DMS114 treated with DMSO at 0.1 percent for 48 hours (cell line): ENCODE data around the gene PPP1R15A.
A peak's percentile ranks its signal among the peaks of the same experiment; 100 is the strongest.
"Not testable (repeated sequence)": the region's sequence is repeated elsewhere in the genome, so short reads cannot be mapped to it uniquely, and the experiment has no call there.

Source experiments
- DNase-seq: peaks from one replicate; lab custom pipeline; 2025; ENCODE audit not compliant: unreplicated experiment; lab: John Stamatoyannopoulos, UW

The PPP1R15A gene

DNA sequence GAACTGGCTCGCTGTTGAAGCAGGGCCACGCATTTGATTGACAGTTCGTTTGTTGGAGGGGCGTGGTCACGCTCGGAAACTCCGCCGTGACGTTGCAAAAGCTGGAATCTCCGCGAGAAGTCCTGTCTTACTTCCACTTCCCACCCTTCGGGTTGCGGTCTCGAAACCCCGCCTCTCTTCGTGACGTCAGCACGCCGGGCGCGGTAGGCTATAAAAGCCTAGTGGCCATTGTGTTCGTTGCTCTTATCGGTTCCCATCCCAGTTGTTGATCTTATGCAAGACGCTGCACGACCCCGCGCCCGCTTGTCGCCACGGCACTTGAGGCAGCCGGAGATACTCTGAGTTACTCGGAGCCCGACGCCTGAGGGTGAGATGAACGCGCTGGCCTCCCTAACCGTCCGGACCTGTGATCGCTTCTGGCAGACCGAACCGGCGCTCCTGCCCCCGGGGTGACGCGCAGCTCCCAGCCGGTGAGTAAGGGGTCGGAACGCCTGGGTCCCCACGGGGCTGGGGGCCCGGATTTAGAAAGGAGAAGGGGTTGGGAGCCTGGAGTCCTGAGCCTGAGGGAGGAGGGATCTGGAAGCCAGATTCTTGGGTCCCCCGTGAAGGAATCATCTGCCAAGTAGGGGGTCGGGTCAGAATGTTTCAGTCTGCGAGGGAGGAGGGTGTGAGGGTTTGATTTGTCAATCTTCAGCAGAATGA, at the start of gene PPP1R15A:
TSS of gene PPP1R15A (plus strand) at position 240 of the 702 bp plus-strand sequence. CDS start 813 bp downstream, outside the sequence.
- DNase-seq: peak; percentile 86

DNA sequence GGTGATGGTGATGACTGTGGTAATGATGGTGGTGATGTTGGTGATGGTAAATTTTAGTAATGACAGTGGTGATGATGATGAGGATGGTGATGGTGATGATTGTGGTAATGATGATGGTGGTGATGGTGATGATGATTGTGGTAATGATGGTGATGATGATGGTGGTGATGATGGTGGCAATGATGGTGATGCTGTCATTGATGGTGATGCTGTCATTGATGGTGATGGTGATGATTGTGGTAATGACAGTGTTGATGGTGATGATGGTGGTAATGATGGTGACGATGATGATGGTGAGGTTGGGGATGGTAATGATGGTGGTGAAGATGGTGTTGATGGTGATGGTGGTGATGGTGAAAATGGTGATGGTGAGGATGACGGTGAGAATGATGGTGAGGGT, 49.7 kb upstream of the PPP1R15A start:
- no peak for DNase-seq

DNA sequence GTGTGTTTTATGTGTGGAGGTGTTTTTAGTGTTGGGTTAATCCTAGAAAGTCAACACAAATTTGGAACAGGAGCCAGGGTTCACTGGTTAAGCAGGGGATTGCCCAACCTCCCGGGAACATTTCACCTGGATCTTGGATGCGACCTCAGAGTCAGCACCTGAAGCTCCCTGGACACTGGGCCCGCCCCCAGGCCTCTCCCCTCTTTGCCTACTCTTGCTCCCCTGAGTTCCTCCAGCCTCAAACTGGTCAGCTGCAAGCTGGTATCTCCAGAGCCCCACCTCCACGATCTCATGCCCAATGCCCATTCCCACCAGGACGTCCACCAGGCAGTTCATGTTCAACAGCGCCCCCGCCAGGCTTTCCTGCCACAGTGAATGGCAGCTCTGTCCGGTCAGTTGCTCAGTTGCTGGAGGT, 45.6 kb upstream of the PPP1R15A start:
- no peak for DNase-seq

DNA sequence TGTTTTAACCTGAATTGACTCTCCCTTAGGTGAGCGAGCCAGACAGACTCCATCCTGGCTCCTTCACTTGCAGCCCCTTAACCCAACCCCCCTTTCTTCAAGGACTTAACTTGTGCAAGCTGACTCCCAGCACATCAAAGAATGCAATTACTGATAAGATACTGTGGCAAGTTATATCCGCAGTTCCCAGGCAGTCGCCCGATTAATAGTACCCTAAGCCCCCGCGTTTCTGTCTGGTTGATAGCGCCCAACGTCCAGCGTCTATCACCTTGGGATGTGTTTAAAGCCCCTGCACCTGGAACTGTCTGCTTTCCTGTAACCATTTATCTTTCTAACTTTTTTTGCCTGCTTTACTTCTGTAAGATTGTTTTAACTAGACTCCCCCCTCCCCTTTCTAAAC, 42.1 kb upstream of the PPP1R15A start:
- no peak for DNase-seq

DNA sequence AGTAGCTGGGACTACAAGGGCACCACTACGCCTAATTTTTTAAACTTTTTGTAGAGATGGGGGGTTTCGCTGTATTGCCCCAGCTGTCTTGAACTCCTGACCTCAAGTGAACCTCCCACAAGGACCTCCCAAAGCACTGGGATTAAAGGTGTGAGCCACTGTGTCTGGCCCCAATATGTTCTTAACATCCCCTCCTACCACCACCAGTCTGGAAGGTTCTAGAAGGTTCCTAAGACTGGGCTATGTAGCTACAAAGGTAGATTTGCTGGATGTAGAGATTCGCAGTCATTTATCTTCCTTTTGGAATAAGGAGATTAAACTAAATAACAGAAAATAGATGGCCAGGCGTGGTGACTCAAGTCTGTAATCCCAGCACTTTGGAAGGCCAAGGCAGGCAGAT, 41.3 kb upstream of the PPP1R15A start:
- no peak for DNase-seq

DNA sequence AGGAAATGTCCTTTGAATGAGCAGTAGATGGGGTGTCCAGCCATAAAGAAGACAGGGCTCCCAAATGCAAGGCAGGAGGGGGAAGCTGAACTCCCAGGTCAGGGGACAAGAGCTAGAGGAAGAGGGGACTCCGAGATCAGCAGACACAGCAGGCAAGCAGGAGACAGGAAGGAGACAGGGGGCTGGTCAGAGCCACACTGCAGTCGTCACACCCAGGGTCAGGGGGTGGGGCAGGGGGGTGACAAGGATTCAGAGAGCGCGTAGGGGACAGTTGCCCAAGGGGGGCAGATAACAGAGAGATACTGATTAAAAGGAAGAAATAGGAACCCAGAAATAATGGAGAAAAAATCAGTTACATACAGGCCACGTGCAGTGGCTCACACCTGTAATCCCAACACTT, 39.2 kb upstream of the PPP1R15A start:
- DNase-seq: no peak

DNA sequence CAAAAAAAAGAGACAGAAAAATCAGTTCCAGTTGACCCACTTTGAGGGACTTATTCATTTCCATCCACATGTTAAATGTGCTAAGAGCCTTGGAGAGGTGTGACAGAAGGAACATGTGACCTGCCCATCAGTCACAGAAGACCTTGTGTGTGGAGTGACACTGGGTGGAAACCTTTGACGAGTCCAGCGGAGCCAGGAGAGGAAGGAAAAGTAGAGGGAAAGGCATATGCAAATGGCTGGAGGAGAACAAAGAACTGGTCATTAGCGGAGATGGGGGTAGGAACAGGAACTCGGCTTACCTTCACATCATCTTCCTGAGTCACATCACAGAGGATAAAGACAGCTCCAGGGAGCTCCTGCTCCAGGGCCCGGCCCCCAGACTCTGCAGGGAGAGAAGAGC, 38.2 kb upstream of the PPP1R15A start:
- no peak for DNase-seq

DNA sequence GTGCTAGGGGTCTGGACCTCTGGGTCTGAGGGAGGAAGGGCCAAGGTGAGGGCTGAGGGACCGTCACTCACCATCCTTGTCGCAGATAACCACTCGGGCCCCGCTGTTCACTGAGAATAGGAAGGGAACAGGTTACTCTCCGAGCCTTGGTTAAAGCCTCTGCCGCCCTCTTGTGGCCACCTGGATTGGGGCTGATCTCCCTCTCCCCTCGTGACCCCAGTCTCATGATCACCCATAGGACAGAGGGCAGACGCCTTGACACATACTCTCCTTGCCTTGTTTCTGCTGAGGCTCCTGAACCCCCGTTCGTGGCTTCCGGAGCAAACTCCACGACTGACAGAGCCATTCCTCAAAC, 36.5 kb upstream of the PPP1R15A start:
- DNase-seq: peak; percentile 49

DNA sequence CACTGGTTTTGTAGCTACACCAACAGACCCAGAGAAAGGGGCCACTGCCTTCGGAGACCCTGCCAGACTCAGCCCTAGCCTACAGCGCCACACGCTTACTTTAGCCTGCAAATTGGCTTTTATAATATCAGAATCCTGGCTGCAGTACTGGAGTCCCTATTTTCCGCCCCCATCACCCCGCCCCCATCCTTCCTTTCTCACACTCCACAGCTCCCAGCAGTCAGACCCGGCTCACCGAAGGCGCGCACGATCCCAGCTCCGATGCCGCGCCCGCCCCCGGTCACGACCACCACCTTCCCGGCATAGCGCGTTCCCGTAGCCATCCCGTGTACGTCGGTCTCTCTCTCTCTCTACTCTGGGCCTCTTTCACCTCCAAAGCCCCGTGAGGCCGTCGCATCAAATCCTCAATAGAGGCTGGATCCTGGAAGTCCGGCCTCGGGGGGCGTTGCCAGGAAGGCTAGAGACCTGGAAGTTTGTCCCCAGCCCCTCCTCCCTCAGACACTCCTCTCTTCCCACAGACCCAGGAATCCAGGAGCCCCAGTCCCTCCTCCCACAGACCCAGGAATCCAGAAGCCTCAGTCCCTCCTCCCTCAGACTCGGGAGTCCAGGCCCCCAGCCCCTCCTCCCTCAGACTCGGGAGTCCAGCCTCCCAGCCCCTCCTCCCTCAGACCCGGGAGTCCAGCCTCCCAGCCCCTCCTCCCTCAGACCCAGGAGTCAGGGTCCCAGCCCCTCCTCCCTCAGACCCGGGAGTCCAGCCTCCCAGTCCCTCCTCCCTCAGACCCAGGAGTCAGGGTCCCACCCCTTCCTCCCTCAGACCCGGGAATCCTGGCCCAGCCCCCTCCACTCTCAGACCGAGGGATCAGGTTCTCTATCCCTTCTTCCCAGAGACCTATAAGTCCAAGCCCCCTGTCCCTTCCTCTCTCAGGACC, 35.9 kb upstream of the PPP1R15A start, which contains the start of gene HSD17B14:
TSS of gene HSD17B14 (minus strand) at position 403 of the 929 bp plus-strand sequence. CDS start at position 323, 80 bp downstream.
- peak; percentile 14 for DNase-seq

DNA sequence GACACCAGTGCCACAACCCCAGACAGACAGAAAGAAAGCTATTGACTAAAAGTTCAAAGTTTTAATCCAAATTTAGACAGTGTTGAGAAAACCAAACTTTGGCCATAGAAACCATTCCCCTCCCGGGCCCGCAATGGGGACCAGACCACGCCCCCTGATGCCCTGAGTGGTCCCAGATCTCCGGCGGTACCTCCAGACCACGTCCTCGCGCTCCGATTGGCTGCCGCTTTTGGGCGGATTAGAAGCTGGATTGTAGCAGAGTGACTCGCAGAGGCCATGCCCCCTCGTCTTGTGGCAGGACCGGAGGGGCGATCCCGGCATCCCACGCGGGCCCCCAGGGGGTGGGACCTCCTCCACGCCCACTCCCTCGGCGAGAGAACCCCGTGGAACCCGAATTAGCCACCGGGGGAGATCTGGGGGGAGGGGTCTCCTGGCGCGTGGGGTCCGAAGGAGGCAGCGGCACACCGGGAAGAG, 35.1 kb upstream of the PPP1R15A start:
- peak; percentile 83 for DNase-seq

DNA sequence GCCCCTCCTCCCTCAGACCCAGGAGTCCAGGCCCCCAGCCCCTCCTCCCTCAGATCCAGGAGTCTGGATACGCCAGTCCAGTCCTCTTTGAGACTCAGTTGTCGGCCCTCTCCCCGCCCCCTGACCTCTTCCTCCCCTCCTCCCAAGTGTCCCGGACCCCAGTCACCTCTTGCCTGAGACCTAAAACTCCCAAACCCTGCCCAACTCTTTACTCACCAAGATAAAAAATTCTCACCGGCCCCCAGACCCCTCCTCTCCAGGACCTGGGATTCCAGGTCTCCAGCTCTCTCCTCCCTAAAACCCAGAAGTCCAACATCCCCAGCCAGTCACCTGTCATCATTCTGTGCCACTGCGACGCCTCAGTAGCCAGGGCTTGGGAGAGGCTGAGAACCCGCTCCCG, 34.5 kb upstream of the PPP1R15A start:
- peak; percentile 16 for DNase-seq

DNA sequence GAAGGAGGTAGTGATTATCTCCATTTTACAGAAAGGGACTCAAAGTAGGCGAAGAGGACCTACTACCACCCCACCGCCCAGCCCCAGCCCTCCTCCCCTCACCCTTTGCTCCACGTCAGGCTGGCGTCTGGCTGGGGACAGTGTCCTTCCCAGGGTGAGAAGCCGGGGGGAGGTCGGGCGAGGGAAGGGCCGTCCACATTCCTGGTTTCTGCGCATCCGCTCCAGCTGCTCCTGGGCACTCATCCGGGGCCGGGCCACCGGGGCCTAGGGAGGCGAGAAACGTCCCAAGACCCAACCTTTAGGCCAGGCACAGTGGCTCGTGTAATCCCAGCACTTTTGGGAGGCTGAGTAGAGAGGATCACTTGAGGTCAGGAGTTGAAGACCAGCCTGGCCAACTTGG, 31.2 kb upstream of the PPP1R15A start:
- no peak for DNase-seq

DNA sequence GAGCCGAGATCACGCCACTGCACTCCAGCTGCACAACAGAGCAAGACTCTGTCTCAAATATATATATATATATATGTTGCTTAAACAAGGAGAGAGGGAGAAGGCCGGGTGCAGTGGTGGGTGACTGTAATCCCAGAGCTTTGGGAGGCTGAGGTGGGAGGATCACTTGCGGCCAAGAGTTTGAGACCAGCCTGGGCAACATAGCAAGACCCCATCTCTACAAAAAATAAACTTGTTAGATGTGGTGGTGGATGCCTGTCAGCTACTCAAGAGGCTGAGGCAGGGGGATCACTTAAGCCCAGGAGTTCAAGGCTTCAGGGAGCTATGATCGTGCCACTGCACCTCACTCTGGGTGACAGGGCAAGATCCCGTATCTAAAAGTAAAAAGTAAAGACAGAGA, 30.6 kb upstream of the PPP1R15A start:
- DNase-seq: no peak

DNA sequence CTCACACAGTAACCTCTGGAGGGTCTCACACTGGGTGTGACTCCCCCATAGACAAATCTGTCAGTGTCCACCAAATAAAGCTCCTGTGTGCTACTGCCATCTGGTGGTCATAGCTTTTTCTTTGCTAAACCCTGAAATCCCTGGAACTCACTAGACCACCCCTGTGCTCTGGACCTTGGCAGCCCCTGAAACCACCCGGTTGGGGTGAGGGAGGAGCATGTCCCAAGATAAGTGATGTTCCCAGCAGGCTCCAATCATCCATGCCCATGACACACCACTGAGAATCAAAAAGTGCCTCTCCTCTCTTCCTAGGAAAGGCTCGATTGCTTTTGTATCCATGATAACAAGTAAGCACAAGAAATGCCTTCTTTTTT, 29.4 kb upstream of the PPP1R15A start:
- peak; percentile 36 for DNase-seq

DNA sequence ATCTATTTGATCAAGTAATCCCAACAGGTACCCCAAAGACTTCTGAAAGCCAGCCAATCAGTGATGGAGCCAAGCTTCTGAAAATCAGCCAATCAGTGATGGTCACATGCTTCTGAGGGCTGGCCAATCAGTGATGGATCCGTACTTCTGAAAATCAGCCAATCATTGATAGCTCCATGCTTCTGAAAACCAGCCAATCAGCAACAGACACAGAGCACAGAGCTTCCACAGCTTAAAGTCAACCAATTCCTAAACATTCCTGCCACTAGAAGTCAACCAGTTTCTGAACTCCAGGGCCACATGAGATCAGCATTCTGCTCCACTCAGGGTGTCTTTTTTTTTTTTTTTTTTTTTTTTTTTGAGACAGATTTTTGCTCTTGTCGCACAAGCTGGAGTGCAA, 27.7 kb upstream of the PPP1R15A start:
- DNase-seq: no peak

DNA sequence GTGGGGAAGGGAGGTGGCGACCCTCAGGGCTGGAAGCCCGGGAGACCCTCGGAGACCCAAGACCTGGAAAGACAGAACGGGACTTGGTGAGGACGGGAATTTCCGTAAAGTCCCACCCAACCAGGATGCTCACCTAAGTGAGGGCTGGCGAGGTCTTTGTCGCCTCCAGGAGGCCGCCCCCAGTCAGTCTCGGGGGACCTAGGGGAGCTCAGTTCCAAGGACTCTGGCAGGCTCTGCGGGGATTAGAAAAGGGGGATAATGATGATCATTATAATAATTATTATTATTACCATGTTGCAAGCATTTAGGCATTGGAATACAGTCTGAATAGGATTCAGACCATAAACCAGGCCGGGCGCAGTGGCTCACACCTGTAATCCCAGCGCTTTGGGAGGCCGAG, 26.8 kb upstream of the PPP1R15A start:
- DNase-seq: no peak

DNA sequence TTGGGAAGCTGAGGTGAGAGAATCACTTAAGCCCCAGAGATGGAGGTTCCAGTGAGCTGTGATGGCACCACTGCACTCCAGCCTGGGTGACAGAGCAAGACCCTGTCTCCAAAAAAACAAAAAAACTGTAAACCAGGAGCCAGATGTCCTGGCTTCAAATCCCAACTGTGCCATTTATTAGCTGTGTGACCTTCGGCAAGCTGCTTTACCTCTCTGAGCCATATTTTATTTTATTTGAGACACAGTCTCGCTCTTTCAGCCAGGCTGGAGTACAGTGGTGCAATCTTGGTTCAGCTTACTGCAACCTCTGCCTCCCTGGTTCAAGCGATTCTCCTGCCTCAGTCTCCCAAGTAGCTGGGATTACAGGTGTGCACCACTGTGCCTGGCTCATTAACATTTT, 25.6 kb upstream of the PPP1R15A start:
- not testable (repeated sequence) for DNase-seq

DNA sequence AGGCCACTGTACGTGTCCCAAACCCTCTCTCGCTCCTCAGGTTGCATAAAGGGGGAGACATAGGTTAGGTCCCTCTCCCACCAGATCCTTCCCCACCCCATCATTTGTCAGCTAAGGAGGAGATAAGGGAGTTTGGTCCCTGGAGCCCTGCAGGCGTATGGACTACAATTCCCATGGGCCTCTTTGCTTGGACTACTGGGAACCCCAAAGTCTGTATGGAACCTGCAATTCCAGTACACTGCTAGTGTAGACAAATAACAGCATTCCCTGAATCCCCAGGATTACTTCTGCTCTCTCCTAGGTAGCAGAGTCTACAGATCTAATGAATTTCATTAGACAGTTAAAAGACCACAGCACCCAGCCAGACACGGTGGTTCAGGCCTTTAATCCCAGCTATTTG, 19.9 kb upstream of the PPP1R15A start:
- DNase-seq: no peak

DNA sequence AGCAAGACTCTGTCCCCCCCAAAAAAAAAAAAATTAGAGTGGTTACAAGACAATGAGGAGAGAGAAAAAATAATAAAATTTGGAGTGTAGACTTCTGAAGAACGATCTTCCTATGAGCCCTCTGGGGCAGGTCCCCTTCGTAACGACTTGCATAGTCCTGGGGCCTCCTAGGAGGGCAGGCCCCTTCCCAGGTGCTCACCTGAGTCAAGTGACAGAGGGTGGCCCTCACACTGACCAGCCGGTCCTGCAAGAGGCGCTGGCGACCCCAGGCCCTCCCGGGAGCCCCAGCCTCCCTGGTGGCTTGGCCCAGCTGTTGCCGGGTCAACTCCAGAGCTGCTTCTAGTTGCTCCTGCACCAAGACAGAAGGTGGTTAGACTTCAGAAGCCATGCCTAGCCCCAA, 18.7 kb upstream of the PPP1R15A start:
- DNase-seq: no peak

DNA sequence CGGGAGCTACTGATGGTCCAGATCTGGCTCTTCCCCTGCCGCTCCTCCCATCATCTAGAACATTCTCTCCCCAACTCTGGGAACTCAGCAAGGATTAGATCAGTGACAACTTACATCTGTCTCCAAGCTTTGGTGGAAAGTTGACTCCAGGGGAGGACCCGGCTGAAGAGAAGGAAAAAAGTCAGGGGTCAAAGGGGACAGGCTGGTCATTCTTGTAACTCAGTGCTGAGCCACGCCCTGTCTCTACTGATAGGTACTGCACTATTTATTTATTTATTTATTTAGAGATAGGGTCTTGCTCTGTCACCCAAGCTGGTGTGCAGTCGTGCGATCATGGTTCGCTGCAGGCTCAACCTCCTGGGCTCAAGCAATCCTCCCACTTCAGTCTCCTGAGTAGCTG, 18.1 kb upstream of the PPP1R15A start:
- no peak for DNase-seq

DNA sequence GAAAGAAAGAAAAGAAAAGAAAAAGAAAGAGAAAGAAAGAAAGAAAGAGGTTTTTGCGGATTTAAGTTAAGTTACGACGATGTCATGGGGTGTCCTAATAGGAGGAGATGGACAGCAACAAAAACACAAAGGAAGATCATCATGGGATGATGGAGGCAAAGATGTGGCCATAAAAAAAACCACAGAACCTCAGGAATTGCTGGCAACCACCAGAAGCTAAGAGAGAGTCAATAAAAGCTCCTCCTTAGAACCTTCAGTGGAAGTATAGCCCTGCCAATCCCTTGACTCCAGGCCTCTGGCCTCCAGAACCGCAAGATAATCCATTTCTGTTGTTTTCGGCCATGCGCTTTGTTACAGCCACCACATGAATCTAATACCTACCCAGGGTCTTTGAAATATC, 15.3 kb upstream of the PPP1R15A start:
- no peak for DNase-seq
